ENCODE data around the gene ERCC1. TPM values are rescaled to one million over a fixed set of nuclear protein-coding genes. Genes with fewer than 3 reads are reported as not detected.

ERCC1 gene
- total and polyA plus RNA-seq, 4 donors, result 19.2 to 28.7 (median 22.0) TPM

GRCh38 chr19:45448887-45449299, 25.2 kb upstream of the ERCC1 start (continued):
- no peak for TF ChIP-seq ZBTB33 (IDR thresholded peaks at IDR 0.05)
- TF ChIP-seq HNF4G (IDR thresholded peaks at IDR 0.05), result no peak
- no peak for TF ChIP-seq GABPA (IDR thresholded peaks at IDR 0.05 in 1 of 2, conservative IDR thresholded peaks at IDR 0.05 in 1 of 2)
- no peak for TF ChIP-seq HNF4A (conservative IDR thresholded peaks at IDR 0.05)
- no peak for TF ChIP-seq SP1 (IDR thresholded peaks at IDR 0.05)

- Histone ChIP-seq H3K27ac (ENCODE audit: low read depth in 1 of 2, low read length in 2 of 2) (no peak overlapping the region), H3K9me3 (ENCODE audit: control insufficient read depth in 4 of 4, low read length in 3 of 4) (no peaks in the 10 kb centered on the region), H3K9ac (ENCODE audit: low read depth in 1 of 2, low read length in 2 of 2) (no peak overlapping the region), H3K36me3 (ENCODE audit: control insufficient read depth in 4 of 4, insufficient read depth in 3 of 4, low read depth in 1 of 4, low read length in 3 of 4) (no peaks in the 10 kb centered on the region), H3K4me1 (ENCODE audit: control insufficient read depth in 4 of 4, insufficient read depth in 4 of 4, low read length in 3 of 4) (peaks cover 4 to 28% (median 8%) of the 10 kb centered on the region in 4 donors), H3K27me3 (ENCODE audit: control insufficient read depth in 4 of 4, insufficient read depth in 4 of 4, low read length in 3 of 4) (no peaks in the 10 kb centered on the region), H3K4me3 (ENCODE audit: low read depth in 1 of 3, low read length in 3 of 3) (no peak overlapping the region)
- DNase-seq (ENCODE audit: low spot score), result no peak
- WGBS, result 87% methylated on average over 3 of the region's 3 CpGs
- no peak for TF ChIP-seq FOXA2 (IDR thresholded peaks at IDR 0.05)
- no peak for TF ChIP-seq CTCF (IDR thresholded peaks at IDR 0.05; ENCODE audit: low read depth, low read length, missing input control)
- TF ChIP-seq NR2F2 (IDR thresholded peaks at IDR 0.05), result no peak
- no peak for TF ChIP-seq HNF4A (conservative IDR thresholded peaks at IDR 0.05)
- no peak for TF ChIP-seq REST (IDR thresholded peaks at IDR 0.05)
- TF ChIP-seq GABPA (IDR thresholded peaks at IDR 0.05 in 1 of 2, conservative IDR thresholded peaks at IDR 0.05 in 1 of 2), result no peak
- TF ChIP-seq RAD21 (IDR thresholded peaks at IDR 0.05), result no peak
- TF ChIP-seq TAF1 (conservative IDR thresholded peaks at IDR 0.05), result no peak
- TF ChIP-seq ATF3 (IDR thresholded peaks at IDR 0.05), result no peak
- no peak for TF ChIP-seq HNF4G (IDR thresholded peaks at IDR 0.05)
These were observed 24.7 kb upstream of the ERCC1 start for GRCh38 chr19:45448425-45448756.

GRCh38 chr19:45446944-45447343, 23.2 kb upstream of the ERCC1 start:
- no peak overlapping the region for H3K4me3 ChIP-seq (ENCODE audit: low read depth in 1 of 3, low read length in 3 of 3)
- DNase-seq (ENCODE audit: low spot score), result no peak
- no peak overlapping the region for H3K27ac ChIP-seq (ENCODE audit: low read depth in 1 of 2, low read length in 2 of 2)
- WGBS, result 88% methylated on average over 7 of the region's 7 CpGs
- H3K27me3 ChIP-seq (ENCODE audit: control insufficient read depth in 4 of 4, insufficient read depth in 4 of 4, low read length in 3 of 4), result no peaks in the 10 kb centered on the region
- H3K9ac ChIP-seq (ENCODE audit: low read depth in 1 of 2, low read length in 2 of 2), result no peak overlapping the region
- no peak for TF ChIP-seq CTCF (IDR thresholded peaks at IDR 0.05; ENCODE audit: low read depth, low read length, missing input control)
- TF ChIP-seq MAX (IDR thresholded peaks at IDR 0.05), result no peak
- no peak for TF ChIP-seq EGR1 (IDR thresholded peaks at IDR 0.05; ENCODE audit: low read depth in 2 of 2)
- no peak for TF ChIP-seq YY1 (IDR thresholded peaks at IDR 0.05)
- TF ChIP-seq GABPA (IDR thresholded peaks at IDR 0.05 in 1 of 2, conservative IDR thresholded peaks at IDR 0.05 in 1 of 2), result no peak
- H3K36me3 ChIP-seq (ENCODE audit: control insufficient read depth in 4 of 4, insufficient read depth in 3 of 4, low read depth in 1 of 4, low read length in 3 of 4), result no peaks in the 10 kb centered on the region
- H3K9me3 ChIP-seq (ENCODE audit: control insufficient read depth in 4 of 4, low read length in 3 of 4), result no peaks in the 10 kb centered on the region
- H3K4me1 ChIP-seq (ENCODE audit: control insufficient read depth in 4 of 4, insufficient read depth in 4 of 4, low read length in 3 of 4), result peaks cover 4 to 32% (median 11%) of the 10 kb centered on the region in 4 donors
